Glutamatergic neuron (in vitro differentiated cells): ENCODE measurements around the gene SLC16A2. TPM values are rescaled to one million over a fixed set of nuclear protein-coding genes. Genes with fewer than 3 reads are reported as not detected.

ENCODE experiments used
- DNase-seq: peaks from one replicate; pipeline ENCODE4 v3.0.0; 2022
- H3K27ac Mint-ChIP-seq: one replicate; pipeline ENCODE4 v1.8.0; 2020; ENCODE audit warnings: mild to moderate bottlenecking, mixed read lengths, inconsistent platforms; ENCODE audit not compliant: unreplicated experiment
- H3K27me3 Mint-ChIP-seq: one replicate; pipeline ENCODE4 v1.8.0; 2020; ENCODE audit warnings: mild to moderate bottlenecking, moderate library complexity, mixed read lengths, inconsistent platforms; ENCODE audit not compliant: unreplicated experiment
- H3K36me3 Mint-ChIP-seq: one replicate; pipeline ENCODE4 v1.8.0; 2020; ENCODE audit warnings: mild to moderate bottlenecking, mixed read lengths, inconsistent platforms; ENCODE audit not compliant: unreplicated experiment
- H3K4me1 Mint-ChIP-seq: one replicate; pipeline ENCODE4 v1.8.0; 2020; ENCODE audit warnings: mild to moderate bottlenecking, low read depth, mixed read lengths, inconsistent platforms; ENCODE audit not compliant: unreplicated experiment
- H3K4me3 Mint-ChIP-seq: one replicate; pipeline ENCODE4 v1.8.0; 2020; ENCODE audit warnings: mild to moderate bottlenecking, mixed read lengths, inconsistent platforms; ENCODE audit not compliant: unreplicated experiment
- H3K9me3 Mint-ChIP-seq: one replicate; pipeline ENCODE4 v1.8.0; 2020; ENCODE audit warnings: mild to moderate bottlenecking, moderate library complexity, mixed read lengths, inconsistent platforms; ENCODE audit not compliant: unreplicated experiment
- CTCF ChIP-seq: fragments of 200-600 bp; sonication (generic); IDR thresholded peaks from one replicate; pipeline ENCODE4 v1.5.0; 2021; ENCODE audit not compliant: partially characterized antibody, unreplicated experiment
- total RNA-seq: library from RNA; stranded (reverse); fragmentation: NEBNext Ultra II Directional; extraction: Animal tissue kit (Norgen Biotek cat#: 25700); gene quantifications from one replicate; pipeline ENCODE4 v1.2.1, GENCODE V29; 2021; ENCODE audit not compliant: unreplicated experiment

SLC16A2 gene
- total RNA-seq, 1 donor from 2014 or later: 28.7 TPM

- Mint-ChIP-seq H3K27me3 (no peaks in the 10 kb centered on the region), H3K9me3 (no peaks in the 10 kb centered on the region), H3K4me1 (no peaks in the 10 kb centered on the region), H3K27ac (no peak overlapping the region), H3K4me3 (no peak overlapping the region), H3K36me3 (no peaks in the 10 kb centered on the region)
- DNase-seq: no peak
- no peak for TF ChIP-seq CTCF
Observed at GRCh38 chrX:74521961-74522751, 100.9 kb downstream of the SLC16A2 start.

- Mint-ChIP-seq H3K36me3 (no peaks in the 10 kb centered on the region), H3K27ac (no peak overlapping the region), H3K9me3 (no peaks in the 10 kb centered on the region), H3K4me1 (no peaks in the 10 kb centered on the region), H3K4me3 (no peak overlapping the region), H3K27me3 (no peaks in the 10 kb centered on the region)
- TF ChIP-seq CTCF: no peak
- no peak for DNase-seq
Observed at GRCh38 chrX:74523224-74523623, 101.9 kb downstream of the SLC16A2 start.

DNA sequence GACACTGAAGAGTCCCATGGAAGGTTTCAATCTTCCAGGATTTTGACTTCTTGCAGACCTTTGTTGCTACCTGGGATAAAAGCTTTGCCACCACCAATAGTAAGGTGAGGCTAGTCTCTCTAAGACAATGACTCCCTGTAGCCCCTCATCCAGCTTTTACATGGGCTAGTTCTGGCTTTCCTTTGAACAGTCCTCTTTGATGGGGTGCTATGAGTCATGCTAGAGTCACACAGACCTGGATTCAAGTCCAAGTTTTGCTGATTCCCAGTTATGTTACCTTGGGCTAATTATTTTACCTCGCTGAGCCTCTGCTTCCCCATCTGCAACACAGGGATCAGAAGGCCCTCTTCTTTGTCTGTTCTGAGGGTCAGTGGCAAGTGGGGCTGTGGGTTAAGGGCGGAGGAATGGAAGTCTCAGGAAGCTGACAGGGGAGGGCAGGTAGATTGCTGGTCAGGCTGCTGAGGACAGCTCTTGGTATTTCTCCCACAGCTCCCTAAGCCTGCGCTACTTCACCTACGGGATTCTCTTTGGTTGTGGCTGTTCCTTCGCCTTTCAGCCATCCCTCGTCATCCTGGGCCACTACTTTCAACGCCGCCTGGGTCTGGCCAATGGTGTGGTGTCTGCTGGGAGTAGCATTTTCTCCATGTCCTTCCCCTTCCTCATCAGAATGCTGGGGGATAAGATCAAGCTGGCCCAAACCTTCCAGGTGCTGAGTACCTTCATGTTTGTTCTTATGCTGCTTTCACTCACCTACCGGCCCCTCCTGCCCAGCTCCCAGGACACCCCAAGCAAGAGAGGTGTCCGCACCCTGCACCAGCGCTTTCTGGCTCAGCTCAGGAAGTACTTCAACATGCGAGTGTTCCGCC lies 102.8 kb downstream of the SLC16A2 start:
- no peaks in the 10 kb centered on the region for H3K36me3 Mint-ChIP-seq
- no peak for DNase-seq
- no peak overlapping the region for H3K4me3 Mint-ChIP-seq
- no peak overlapping the region for H3K27ac Mint-ChIP-seq
- TF ChIP-seq CTCF: no peak
- no peaks in the 10 kb centered on the region for H3K9me3 Mint-ChIP-seq
- no peaks in the 10 kb centered on the region for H3K4me1 Mint-ChIP-seq
- no peaks in the 10 kb centered on the region for H3K27me3 Mint-ChIP-seq

DNA sequence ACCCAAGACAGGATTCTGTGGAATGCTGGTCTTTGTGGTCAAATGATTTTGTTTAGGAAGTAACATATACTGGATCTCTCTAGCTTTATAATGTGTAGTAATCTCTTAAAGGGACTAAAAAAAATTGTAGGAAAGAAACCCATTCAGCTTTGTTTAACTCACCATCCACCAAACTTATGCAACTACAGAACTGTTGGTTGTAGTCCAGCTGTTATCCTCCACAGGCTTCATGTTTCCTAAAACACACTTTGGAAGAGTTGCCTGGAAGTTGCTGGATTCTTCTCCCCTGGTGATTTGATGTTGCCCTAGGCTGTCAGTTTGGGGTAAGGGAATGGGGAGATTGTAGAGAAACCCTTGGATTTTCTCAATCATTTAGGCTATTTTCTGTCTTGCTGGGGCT lies 103.8 kb downstream of the SLC16A2 start:
- Mint-ChIP-seq H3K27me3 (no peaks in the 10 kb centered on the region), H3K9me3 (no peaks in the 10 kb centered on the region), H3K4me1 (no peaks in the 10 kb centered on the region), H3K27ac (no peak overlapping the region), H3K4me3 (no peak overlapping the region), H3K36me3 (no peaks in the 10 kb centered on the region)
- TF ChIP-seq CTCF: no peak
- no peak for DNase-seq

GRCh38 chrX:74526764-74527163 lies 105.5 kb downstream of the SLC16A2 start:
- TF ChIP-seq CTCF: no peak
- no peaks in the 10 kb centered on the region for H3K36me3 Mint-ChIP-seq
- no peaks in the 10 kb centered on the region for H3K9me3 Mint-ChIP-seq
- no peak overlapping the region for H3K4me3 Mint-ChIP-seq
- no peak for DNase-seq
- no peaks in the 10 kb centered on the region for H3K27me3 Mint-ChIP-seq
- no peak overlapping the region for H3K27ac Mint-ChIP-seq
- H3K4me1 Mint-ChIP-seq: no peaks in the 10 kb centered on the region
